DND-41 (cell line): ENCODE results near the gene IL22RA1.

Experiments used
- ATAC-seq: fragments of 200-7000 bp; cut with Tn5 transposase; 3 replicates; pipeline ENCODE4 v1.9.1; 2021; ENCODE audit warnings: low read depth; ENCODE audit not compliant: insufficient read depth
- DNase-seq: peaks from one replicate; pipeline ENCODE4 v3.0.0-alpha.2; 2020
- H2AFZ ChIP-seq: 2 replicates; pipeline ENCODE4 v1.6.0; 2012; ENCODE audit warnings: low read depth, low read length
- H3K27ac ChIP-seq: 2 replicates; pipeline ENCODE4 v1.5.1; 2012; ENCODE audit warnings: low read length, inconsistent platforms
- H3K27me3 ChIP-seq: fragments of 200-600 bp; sonication (generic); 2 replicates; pipeline ENCODE4 v1.6.0; 2012; ENCODE audit warnings: low read length, mild to moderate bottlenecking, inconsistent platforms; ENCODE audit not compliant: insufficient read depth, poor library complexity
- H3K36me3 ChIP-seq: 2 replicates; pipeline ENCODE4 v1.5.1; 2012; ENCODE audit warnings: low read length, inconsistent platforms; ENCODE audit not compliant: insufficient read depth
- H3K4me1 ChIP-seq: 2 replicates; pipeline ENCODE4 v1.5.1; 2012; ENCODE audit warnings: mild to moderate bottlenecking, low read length; ENCODE audit not compliant: insufficient read depth
- H3K4me2 ChIP-seq: 2 replicates; pipeline ENCODE4 v1.6.0; 2012; ENCODE audit warnings: mild to moderate bottlenecking, moderate library complexity, low read length, inconsistent platforms; ENCODE audit not compliant: insufficient read depth
- H3K4me3 ChIP-seq, 2 experiments: fragments of 200-600 bp in 1 of 2; shearing (Covaris generic) in 1 of 2; 2 replicates each; pipeline ENCODE4 v1.5.1; 2012 to 2016; ENCODE audit warnings: inconsistent platforms in 2 of 2, low read length in 2 of 2, mild to moderate bottlenecking in 2 of 2, low read depth in 1 of 2, moderate library complexity in 1 of 2
- H3K79me2 ChIP-seq: 2 replicates; pipeline ENCODE4 v1.6.0; 2012; ENCODE audit warnings: low read length, inconsistent platforms; ENCODE audit not compliant: insufficient read depth
- H3K9ac ChIP-seq: 2 replicates; pipeline ENCODE4 v1.6.0; 2012; ENCODE audit warnings: low read depth, mild to moderate bottlenecking, inconsistent platforms, low read length, moderate library complexity
- H3K9me3 ChIP-seq: 2 replicates; pipeline ENCODE4 v1.5.1; 2012; ENCODE audit warnings: low read length, moderate library complexity, mild to moderate bottlenecking, inconsistent platforms; ENCODE audit not compliant: insufficient read depth, severe bottlenecking
- H4K20me1 ChIP-seq: 2 replicates; pipeline ENCODE4 v1.6.0; 2012; ENCODE audit warnings: low read length; ENCODE audit not compliant: insufficient read depth
- CTCF ChIP-seq: IDR thresholded peaks from 2 replicates; pipeline ENCODE4 v1.5.1; 2012; ENCODE audit warnings: borderline replicate concordance, low read length, moderate library complexity, mild to moderate bottlenecking; ENCODE audit not compliant: poor library complexity, severe bottlenecking; ENCODE audit errors: extremely low read depth
- EZH2 ChIP-seq: IDR thresholded peaks from 3 replicates; pipeline ENCODE4 v1.6.1; 2012; ENCODE audit warnings: borderline replicate concordance, low read depth, mild to moderate bottlenecking, moderate library complexity, low read length, inconsistent platforms; ENCODE audit not compliant: severe bottlenecking

The IL22RA1 gene

GRCh38 chr1:24100945-24101737 is 41.8 kb downstream of the IL22RA1 start:
- H3K36me3 ChIP-seq: no peaks in the 10 kb centered on the region
- ATAC-seq (no peak), DNase-seq (no peak)
- H3K9ac ChIP-seq: no peak overlapping the region
- H3K79me2 ChIP-seq: no peaks in the 10 kb centered on the region
- TF ChIP-seq EZH2 (no peak), CTCF (no peak)
- H3K27ac ChIP-seq: no peak overlapping the region
- no peak overlapping the region for H2AFZ ChIP-seq
- peaks cover 4% of the 10 kb centered on the region for H3K27me3 ChIP-seq
- H3K9me3 ChIP-seq: no peaks in the 10 kb centered on the region
- no peaks in the 10 kb centered on the region for H3K4me1 ChIP-seq
- H4K20me1 ChIP-seq: 0 out of 2 replicates have a peak, but pooled peaks cover 5% of the 10 kb centered on the region
- no peak overlapping the region for H3K4me3 ChIP-seq
- H3K4me2 ChIP-seq: no peak overlapping the region

- peaks cover 4% of the 10 kb centered on the region for H3K27me3 ChIP-seq
- no peak overlapping the region for H3K4me3 ChIP-seq
- H3K9me3 ChIP-seq: no peaks in the 10 kb centered on the region
- DNase-seq (no peak), ATAC-seq (no peak)
- no peak overlapping the region for H3K9ac ChIP-seq
- H2AFZ ChIP-seq: no peak overlapping the region
- no peak overlapping the region for H3K4me2 ChIP-seq
- H4K20me1 ChIP-seq: peaks cover 5% of the 10 kb centered on the region; the same call in 1 of the 2 replicates
- no peak overlapping the region for H3K27ac ChIP-seq
- TF ChIP-seq CTCF (no peak), EZH2 (no peak)
- H3K36me3 ChIP-seq: no peaks in the 10 kb centered on the region
- no peaks in the 10 kb centered on the region for H3K4me1 ChIP-seq
- H3K79me2 ChIP-seq: no peaks in the 10 kb centered on the region
These were observed 43.8 kb downstream of the IL22RA1 start for GRCh38 chr1:24098943-24099638.

GRCh38 chr1:24098102-24098501 is 44.8 kb downstream of the IL22RA1 start:
- Histone ChIP-seq H3K27me3 (no peaks in the 10 kb centered on the region), H3K27ac (no peak overlapping the region), H3K4me1 (no peaks in the 10 kb centered on the region), H3K4me2 (no peak overlapping the region), H3K36me3 (no peaks in the 10 kb centered on the region), H3K79me2 (no peaks in the 10 kb centered on the region), H2AFZ (no peak overlapping the region), H3K9ac (no peak overlapping the region), H4K20me1 (peaks cover 5% of the 10 kb centered on the region; the same call in 1 of the 2 replicates), H3K4me3 (no peak overlapping the region), H3K9me3 (no peaks in the 10 kb centered on the region)
- DNase-seq (no peak), ATAC-seq (no peak)
- TF ChIP-seq EZH2: no peak
- TF ChIP-seq CTCF: no peak
